GM19372 (cell line): Measurements from ENCODE around the gene OR4C5.
"Not testable (repeated sequence)": the region's sequence is repeated elsewhere in the genome, so short reads cannot be mapped to it uniquely, and the experiment has no call there.

Experiments
- ATAC-seq: cut with Tn5 transposase; IDR thresholded peaks from one replicate; pipeline ENCODE4 v1.9.1; 2021; ENCODE audit warnings: mild to moderate bottlenecking, low read depth, moderate library complexity; ENCODE audit not compliant: unreplicated experiment

OR4C5 gene

GRCh38 chr11:48366365-48366764, at the start of gene OR4C5:
OR4C5 (minus strand) TSS chr11:48366465; CDS start chr11:48366465, 0 bp downstream.
- ATAC-seq, result no peak

DNA sequence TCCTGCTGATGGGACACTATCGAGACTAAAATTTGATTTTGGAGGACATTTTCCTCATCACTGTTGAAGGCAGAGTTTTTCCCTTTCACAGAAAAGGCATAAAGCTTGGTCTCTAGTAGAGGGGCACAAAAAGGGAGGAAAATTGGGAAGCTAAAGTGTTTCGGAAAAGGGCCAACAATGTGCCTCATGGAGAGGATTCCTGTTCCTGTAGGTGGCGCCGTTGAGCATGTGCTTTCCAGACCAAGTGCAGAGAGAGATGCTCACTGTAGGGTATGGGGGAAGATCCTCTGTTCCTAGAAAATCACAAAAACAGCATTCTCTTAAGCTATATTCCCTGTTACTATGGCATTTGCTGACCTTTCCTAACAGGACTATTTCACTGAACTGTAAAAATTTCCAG, 18.4 kb upstream of the OR4C5 start:
- no peak for ATAC-seq

DNA sequence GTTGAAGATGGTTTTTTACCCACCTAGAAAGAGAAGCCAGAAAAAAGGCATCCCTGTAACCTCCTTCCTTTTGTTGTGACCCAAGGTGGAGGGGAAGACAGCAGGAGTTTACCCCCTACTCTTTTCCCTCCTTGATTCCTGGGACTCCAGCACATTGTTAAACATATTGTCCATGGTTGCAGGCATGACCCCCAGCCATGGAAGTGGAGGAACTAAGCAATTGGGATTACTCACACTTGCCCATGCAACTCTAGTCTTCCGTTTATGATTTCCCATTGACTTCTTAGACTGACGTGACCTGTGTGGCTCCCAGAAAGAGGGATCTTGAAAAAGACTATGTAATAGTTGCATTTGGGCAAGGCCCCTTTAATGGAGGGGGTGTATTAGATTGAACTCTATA, 17.9 kb upstream of the OR4C5 start:
- ATAC-seq, result not testable (repeated sequence)

GRCh38 chr11:48361289-48361688, 5.0 kb downstream of the OR4C5 start:
- ATAC-seq, result not testable (repeated sequence)

DNA sequence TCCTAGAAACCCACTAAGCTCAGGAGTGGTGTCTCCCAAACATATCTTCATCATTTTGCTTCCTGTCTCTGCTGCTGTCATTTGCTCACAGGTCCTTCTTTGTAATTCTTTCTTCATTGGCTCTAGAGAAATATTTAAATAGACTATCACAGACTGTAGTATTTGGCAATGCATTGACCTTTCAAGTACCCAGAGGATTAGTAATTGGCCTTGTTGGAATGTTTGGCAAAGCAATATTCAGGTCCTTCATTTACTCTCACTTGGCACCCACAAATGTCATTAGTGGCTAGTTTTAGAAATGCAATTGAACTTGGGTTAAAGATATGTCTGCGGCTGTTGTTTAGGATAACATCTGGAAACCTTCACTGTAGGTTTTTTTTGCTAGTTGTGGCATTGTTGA, 11.6 kb downstream of the OR4C5 start:
- ATAC-seq, result no peak

DNA sequence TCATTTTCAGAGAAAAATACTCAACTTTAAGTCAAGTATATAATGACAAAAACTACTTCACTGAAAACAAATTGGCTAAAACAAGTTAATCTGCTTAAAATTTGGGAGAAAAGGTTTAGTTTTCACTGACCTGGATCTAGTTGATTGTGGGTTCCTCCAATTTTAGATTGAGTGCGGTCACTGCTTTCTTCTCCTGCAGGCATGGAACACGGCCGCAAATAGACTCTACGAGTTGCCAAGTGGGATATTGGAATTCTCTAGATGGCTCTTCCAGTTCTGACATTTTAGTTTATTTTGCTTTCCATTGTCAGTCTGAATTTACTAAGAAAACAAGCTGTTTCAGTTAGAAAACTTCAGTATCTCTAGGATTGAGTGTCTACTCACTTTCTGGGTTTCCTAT, 12.3 kb downstream of the OR4C5 start:
- no peak for ATAC-seq

DNA sequence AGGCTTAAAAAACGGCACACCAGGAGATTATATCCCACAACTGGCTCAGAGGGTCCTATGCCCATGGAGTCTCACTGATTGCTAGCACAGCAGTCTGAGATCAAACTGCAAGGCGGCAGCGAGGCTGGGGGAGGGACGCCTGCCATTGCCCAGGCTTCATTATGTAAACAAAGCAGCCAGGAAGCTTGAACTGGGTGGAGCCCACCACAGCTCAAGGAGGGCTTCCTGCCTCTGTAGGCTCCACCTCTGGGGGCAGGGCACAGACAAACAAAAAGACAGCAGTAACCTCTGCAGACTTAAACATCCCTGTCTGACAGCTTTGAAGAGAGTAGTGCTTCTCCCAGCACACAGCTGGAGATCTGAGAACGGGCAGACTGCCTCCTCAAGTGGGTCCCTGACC, 20.0 kb downstream of the OR4C5 start:
- not testable (repeated sequence) for ATAC-seq

DNA sequence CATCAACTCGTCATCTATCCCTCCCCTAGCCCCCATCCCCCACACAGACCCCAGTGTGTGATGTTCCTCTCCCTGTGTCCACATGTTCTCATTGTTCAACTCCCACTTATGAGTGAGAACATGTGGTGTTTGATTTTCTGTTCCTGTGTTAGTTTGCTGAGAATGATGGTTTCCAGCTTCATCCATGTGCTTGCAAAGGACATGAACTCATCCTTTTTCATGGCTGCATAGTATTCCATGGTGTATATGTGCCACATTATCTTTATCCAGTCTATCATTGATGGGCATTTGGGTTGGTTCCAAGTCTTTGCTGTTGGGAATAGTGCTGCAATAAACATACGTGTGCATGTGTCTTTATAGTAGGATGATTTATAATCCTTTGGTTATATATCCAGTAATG, 23.8 kb downstream of the OR4C5 start:
- ATAC-seq, result not testable (repeated sequence)

GRCh38 chr11:48341466-48341865, 24.8 kb downstream of the OR4C5 start:
- ATAC-seq, result no peak

DNA sequence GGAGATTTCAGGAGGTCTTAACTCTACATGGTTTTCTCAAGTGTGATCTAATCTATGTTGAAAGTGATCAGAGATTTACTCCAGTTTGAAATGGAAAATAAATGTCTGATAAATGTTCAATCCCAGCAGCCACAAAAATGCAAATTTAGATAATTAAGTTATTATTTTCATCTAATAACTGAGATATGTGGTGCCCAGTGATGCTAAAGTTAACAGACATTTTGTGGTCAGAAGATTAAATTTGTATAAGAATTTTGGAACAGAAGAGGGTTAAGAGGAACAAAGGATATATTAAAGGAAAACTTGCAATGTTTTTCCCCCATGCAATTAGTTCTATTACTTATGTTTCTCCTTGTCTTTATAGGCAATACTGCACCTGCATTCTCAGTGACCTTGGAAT, 41.6 kb downstream of the OR4C5 start, which contains the start of gene OR4C3:
OR4C3 (plus strand) TSS at position 301 of the 400 bp plus-strand sequence. CDS start 102 bp downstream, outside the sequence.
- ATAC-seq, result not testable (repeated sequence)

GRCh38 chr11:48319813-48320212, 46.5 kb downstream of the OR4C5 start:
- not testable (repeated sequence) for ATAC-seq
